DMS153 treated with DMSO at 0.1 percent for 48 hours (cell line): ENCODE measurements around the gene DDB1.

ENCODE experiments used
- DNase-seq: peaks from one replicate; lab custom pipeline; 2025; ENCODE audit not compliant: unreplicated experiment; lab: John Stamatoyannopoulos, UW

The DDB1 gene

DNA sequence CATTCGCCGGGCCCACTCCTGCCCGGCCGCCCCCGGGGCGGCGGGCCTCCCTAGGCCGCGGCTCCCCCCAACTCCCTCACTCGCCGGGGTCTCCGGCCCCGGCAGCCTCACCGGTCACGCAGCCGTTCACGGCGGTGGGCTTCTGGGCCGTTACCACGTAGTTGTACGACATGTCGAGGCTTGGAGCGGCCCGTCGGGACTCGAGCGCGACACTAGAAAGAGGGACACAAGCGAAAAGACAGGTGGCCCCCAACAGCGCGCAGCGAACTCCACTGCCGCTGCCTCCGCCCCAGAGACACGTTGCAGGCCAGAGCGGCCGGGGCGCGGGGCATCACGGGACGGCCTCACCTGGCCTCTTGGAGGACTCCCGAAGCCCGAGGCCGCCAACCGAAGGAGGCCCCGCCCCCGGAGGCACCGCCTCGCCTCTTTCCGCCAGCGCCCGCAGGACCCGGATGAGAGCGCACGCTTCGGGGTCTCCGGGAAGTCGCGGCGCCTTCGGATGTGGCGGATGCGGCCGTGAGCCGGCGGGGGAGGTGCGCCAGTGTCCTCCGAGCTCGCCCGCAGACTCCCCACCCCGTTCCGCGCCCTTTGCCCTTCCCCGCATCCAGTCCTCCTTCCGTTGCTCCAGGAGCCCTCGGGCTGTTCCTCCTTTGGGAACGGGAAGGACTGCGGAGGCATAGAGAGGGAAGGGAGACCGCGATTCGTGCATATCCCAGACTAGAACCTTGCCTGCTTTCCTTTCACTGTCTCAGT is at the start of gene DDB1, which contains the start of gene TKFC:
TSS of gene DDB1 (minus strand) at position 309 of the 753 bp plus-strand sequence. CDS start at position 172, 137 bp downstream.
TSS of gene TKFC (plus strand) at position 432 of the 753 bp plus-strand sequence. CDS start 1,501 bp downstream, outside the sequence.
- peak; percentile 84 for DNase-seq

DNA sequence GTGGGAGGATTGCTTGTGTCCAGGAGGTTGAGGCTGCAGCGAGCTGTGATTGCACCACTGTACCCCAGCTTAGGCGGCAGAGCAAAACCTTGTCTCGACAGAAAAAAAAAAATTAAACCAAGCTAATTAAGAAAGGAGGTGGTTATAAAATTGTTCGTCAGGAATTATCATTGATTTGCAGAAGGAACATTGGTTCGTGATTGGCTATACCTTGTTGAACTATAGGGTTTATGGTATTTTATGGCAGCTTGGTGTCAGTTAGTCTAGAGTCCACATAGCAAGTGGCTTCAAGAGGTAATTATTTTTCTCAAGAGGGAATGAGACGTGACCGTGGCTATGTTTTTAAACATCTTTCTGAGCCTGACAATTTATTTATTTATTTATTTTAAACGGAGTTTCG is 48.0 kb upstream of the DDB1 start:
- DNase-seq, result no peak

DNA sequence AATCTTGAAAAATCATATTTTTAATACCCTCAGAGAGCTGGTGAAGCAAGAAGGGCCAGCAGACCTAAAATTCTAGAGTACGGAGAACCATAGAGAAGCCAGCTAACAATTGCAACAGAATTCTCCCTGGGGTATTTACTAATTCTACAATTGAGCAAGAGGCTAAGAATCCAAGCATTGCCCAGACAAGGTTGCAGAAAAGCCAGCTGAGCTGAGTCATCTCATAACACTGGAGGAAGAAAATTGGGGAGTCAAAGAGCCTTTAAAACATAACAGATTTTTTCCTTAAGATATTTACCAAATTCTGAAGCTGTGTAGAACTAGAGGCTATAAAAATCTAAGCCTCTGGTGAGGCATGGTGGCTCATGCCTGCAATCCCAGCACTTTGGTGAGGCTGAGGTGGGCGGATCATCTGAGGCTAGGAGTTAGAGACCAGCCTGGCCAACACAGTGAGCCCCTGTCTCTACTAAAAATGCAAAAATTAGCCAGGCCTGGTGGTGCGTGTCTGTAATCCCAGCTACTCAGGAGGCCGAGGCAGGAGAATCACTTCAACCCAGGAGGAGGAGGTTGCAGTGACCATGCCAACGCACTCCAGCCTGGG is 45.9 kb upstream of the DDB1 start:
- DNase-seq, result no peak

DNA sequence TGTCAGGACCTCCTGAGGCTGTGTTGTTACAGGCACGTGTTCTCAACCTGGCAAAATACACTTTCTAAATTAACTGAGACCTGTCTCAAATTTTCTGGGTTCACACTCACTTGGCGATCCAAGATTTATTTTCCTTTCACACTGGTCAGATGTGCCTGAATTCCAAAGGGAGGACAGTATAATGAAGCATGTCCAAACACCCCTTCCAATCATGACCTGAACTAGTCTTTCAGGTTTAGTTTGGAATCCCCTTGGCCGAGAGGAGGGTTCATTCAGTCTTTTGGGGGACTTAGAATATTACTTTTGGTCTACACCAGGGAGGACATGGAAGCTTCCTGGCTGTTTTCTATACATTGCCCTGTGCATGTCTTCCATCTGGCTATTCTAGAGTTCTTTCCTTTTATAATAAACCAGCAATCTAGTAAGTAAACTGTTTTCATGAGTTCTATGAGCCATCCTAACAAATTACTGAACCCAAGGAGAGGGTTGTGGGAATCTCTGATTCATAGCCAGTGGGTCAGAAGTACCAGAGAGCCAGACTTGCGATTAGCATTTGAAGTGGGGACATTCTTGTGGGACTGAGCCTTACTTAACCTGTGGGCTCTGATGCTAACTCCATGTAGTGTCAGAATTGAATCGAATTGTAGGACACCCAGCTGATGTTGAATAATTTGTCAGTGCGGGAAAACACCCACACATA is 44.7 kb upstream of the DDB1 start:
- no peak for DNase-seq

DNA sequence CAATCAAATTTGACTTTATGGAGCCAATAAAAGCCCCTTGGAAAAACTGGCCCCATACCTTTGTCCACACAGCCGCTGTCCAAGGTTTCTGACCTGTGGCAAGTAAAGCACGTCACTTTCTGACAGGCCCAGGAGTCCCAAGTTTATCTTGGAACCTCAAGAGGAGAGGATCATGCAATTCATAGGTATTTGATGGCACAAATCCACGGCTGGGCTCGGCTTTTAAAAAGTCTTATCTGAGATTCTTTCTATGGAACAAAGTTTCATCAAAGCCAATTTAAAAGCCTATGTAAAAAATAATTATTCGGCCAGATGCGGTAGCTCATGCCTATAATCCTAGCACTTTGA is 42.8 kb upstream of the DDB1 start:
- DNase-seq, result no peak

DNA sequence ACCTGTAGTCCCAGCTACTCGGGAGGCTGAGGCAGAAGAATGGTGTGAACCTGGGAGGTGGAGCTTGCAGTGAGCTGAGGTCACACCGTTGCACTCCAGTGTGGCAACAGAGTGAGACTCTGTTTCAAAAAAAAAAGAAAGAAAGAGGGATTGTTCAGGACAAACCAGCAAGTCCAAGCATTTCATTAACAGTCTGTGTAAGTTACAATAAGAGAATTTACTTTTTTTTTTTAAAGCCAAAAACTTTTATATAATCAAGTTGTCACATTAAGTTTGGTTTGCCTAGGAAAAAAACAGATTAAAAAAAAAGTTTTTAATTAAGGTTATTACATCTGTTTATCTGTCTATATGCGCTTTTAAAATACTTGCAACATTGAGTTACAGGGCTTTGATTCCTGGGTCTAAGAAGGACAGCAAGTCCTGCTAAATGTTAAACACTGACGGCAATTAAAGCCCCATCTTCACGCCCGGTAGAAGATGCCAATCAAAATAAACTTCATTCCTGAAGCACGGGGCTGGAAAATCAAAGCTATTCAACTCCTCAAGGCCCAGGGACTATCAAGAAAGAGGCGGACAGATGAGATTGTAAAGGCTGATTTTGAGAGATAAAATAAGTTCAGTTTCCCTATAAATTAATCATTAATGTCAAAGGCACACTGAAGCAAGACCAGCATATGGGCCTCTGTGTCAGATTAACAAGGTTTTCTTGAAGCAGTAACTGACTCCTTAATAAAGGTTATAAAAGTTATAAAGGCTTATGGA is 39.9 kb upstream of the DDB1 start:
- DNase-seq, result no peak

DNA sequence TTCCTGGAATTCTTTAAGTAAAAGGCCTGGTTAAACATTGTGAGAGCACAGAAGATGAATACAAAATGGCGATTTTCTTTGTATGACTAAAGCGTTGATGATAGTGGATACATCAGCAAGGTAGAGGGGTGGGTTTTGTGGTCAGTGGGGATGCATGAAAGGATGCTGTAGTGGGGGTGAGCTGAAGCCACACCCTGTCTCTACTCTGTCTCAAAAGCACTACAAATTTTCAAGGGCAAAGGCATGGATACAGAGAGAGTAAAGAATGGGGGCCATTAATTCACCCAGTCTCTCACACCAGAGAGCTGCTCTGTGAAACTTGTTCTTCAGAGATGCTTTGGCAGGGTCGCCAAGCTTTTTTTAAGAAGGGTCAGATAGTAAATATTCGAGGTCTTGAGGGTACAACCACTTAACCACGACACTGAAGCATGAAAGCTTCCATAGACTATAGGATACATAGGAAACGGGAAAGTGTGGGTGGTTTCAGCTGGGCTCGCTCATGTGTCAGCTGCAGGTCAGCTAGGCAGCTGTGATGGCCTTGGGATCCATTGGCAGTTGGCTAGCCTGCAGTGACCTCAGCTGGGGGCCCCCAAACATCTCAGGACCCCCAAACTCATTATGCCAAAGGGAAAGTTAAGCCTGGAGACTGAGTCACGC is 37.6 kb upstream of the DDB1 start:
- no peak for DNase-seq

DNA sequence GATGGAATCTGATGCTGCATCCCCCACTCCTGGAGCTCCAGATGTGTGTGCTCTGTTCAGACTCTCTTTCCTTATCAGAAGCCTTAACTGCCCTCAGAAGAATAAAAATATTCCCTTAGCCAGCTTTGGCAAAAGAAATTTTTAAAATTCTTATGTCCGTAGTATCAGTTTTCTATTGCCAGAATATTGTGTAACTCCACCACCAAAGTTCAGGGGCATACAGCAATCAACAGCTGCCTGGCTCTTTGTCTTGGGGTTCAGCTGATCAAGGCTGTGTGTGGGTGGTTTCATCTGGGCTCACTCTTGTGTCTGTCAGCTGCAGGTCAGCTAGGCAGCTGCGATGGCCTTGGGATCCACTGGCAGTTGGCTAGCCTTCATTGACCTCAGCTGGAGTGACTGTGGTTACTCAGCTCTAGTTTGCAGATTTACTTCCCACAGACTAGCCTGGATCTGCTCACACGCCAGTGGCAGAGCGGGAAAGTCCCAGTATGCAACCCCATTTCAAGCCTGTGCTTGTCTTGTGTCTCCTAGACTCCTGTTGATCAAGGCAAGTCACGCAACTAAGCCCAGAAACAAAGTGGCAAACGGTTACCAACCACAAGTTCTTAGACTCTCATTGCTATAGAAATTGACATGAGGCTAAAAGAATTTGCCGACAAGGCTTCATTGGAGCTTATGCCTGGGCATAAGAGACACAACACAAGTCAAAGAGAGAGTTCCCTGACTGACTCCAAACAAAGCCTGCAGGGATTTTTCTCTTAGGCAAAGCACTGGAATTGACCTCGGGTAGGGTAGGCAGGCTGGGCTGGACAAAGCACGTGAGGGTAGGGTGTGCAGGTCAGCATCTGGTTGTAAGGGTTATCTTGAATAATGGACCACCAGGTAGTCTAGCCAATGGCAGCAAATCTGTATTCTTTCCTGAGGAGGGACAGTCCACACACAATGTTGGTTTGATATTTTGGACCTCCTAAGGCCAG is 36.8 kb upstream of the DDB1 start:
- no peak for DNase-seq

DNA sequence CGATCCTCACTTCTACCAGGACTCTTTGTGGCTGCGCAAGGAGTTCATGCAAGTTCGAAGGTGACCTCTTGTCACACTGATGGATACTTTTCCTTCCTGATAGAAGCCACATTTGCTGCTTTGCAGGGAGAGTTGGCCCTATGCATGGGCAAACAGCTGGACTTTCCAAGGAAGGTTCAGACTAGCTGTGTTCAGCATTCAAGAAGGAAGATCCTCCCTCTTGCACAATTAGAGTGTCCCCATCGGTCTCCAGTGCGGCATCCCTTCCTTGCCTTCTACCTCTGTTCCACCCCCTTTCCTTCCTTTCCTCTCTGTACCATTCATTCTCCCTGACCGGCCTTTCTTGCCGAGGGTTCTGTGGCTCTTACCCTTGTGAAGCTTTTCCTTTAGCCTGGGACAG is 35.7 kb upstream of the DDB1 start:
- no peak for DNase-seq

DNA sequence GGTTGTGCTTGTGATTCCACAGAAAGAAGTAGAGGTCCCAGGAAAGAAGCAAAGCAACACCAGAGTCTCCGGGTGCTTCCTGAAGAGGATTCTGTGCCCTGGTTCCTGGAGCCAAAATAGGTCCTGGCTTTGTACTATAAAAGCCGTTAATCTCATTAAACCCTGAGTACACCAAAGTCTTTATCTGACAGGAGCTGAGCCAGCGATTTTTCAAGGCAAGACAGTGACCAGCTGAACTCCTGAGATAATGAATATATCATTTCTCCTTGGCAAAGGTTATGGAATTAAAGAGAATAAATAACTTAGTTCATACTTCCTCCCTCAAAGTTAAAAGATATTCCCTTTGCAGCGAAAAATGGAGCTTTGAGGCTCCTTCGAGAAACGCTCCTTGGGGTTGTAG is 34.5 kb upstream of the DDB1 start:
- DNase-seq, result no peak

DNA sequence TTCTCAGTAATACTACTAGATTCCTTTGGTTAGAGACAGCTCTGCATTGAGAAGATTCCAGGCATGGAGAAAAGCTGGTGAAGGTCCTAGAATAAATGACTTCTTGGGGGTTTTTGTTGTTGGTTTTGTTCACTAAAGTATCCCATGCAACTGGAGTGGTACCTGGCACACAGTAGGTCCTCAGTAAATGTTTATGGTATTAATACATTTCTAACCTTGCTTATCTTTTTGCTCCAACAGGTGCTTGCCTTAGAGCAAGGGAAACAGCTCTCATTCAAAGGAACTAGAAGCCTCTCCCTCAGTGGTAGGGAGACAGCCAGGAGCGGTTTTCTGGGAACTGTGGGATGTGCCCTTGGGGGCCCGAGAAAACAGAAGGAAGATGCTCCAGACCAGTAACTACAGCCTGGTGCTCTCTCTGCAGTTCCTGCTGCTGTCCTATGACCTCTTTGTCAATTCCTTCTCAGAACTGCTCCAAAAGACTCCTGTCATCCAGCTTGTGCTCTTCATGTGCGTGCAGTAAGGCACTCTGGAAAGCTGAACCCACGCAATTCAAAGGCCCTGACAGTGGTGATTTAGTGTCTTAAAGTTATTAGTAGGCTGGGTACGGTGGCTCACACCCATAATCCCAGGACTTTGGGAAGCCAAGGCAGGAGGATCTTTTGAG is 31.2 kb upstream of the DDB1 start:
- no peak for DNase-seq

DNA sequence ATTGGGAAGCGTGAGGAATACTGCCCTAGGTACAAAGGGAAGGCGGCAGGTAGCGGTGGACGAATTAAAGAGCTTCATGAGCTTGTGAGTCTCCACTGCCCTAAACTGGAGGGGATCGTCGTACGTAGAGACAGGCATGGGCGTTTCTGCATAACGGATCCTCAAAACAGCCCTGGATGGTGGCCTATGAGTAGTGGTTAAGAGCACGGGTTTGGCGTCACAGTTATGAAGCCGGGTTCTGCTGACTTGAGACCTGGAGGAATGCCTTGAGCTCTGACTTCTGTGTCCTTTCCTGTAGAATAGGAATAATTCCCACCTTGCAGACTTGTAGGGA is 29.6 kb upstream of the DDB1 start:
- no peak for DNase-seq

DNA sequence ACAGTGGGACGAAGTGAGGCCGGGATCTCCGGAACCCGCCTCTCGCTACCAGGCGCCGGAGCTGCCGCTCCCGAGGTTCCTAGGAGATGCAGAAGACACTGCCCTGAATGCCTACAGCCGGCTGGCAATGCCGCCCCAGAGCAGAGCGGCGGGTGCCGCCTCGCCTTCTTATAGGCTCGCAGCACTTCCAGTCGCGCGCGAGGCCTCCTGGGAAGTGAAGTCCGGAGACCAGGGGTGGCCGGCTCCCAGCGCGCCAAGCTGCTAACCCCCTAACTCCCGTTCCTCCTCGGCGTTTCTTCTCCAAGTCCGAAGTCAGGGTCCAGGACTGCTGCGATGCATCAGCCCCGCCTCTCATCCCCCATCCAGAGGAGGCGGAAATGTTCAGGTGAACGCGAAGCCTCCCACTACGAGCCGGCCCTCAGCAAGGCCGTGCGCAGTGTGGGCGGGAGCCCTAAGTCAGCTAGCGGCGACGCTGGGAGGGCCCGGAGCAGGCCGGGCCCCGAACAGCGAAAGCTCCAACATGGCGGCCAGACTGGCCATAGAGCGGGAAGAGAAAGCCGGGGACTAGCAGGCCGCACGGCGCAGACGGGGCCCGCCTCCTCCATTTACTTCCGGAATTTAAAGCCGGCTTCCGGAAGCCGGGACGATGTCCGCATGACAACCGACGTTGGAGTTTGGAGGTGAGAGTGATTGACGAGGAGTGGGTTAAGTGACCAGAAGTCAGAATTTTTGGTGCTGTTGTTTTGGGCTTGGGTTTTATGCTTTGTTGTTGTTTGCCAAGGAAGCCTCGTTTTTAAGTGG is 29.0 kb upstream of the DDB1 start, which contains the start of the genes CYB561A3 and TMEM138:
TSS of gene CYB561A3 (minus strand) at position 142 of the 801 bp plus-strand sequence. CDS start 5,169 bp downstream, outside the sequence.
TSS of gene TMEM138 (plus strand) at position 634 of the 801 bp plus-strand sequence. CDS start 2,017 bp downstream, outside the sequence.
- DNase-seq, result peak; percentile 91

DNA sequence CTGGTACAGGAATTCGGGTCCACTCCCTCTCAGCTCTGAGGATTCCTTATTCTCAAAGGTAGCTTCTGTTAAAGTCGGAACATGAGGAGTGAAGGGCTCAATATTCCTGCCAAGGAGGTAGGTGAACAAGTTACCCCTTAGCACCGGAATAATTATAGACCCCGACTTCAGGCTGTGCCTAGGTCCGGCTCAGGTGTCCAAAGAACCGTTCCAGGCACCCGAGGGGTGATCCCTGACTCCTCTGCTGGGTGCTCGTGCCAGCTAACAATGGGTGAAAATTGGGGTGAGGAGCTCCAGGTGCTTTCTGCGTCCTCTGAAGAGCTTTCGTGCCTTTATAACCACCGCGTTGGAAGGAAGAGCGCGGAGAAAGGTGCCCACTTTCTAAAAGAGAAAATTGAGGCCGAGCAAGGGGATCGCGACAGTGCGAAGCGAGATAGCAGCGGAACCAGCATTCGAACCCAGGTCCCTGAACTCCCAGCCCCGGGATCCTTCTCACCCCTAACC is 28.4 kb upstream of the DDB1 start:
- DNase-seq, result no peak

DNA sequence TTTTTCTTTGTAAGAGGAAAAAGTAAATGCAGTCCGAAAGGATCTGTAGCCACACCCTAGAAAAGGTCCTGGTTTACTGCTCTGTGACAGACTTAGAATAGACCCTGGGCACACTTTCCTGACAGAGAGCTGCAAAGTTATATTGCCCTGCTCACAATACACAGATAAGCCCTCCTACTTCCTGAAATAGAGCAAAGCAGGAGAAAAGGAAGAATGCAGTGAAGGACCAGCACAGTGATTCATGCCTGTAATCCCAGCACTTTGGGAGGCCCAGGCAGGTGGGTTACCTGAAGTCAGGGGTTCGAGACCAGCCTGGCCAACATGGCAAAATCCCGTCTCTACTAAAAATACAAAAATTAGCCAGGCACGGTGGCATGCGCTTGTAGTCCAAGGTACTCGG is 26.6 kb upstream of the DDB1 start:
- no peak for DNase-seq

DNA sequence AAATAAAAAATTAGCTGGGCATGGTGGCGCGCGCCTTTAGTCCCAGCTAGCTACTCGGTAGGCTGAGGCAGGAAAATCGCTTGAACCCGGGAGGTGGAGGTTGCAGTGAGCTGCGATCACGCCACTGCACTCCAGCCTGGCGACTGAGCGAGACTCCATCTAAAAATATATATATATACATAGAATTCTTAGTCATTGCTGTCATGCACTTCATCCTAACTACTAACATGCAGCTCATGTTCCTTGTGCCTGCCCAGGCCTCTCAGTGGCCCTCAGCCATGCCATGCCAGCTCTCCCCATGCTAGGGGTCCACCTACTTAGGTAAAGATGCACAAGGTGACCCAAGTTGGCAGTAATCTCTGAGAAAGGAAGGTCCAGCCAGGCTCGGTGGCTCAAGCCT is 25.7 kb upstream of the DDB1 start:
- no peak for DNase-seq

DNA sequence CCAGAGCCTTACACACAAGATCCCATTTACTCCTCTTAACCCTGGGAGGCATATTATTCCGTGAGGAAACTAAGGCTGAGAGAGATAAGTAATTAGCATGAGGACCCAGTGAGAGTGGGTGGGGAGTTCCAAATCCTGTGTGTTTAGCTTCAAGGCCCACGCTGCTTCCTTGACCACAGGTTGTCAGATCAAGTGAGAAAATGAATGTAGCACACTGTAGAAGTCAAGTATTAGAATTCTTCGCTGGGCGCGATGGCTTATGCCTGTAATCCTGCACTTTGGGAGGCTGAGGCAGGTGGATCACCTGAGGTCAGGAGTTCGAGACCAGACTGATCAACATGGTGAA is 25.0 kb upstream of the DDB1 start:
- DNase-seq, result no peak

DNA sequence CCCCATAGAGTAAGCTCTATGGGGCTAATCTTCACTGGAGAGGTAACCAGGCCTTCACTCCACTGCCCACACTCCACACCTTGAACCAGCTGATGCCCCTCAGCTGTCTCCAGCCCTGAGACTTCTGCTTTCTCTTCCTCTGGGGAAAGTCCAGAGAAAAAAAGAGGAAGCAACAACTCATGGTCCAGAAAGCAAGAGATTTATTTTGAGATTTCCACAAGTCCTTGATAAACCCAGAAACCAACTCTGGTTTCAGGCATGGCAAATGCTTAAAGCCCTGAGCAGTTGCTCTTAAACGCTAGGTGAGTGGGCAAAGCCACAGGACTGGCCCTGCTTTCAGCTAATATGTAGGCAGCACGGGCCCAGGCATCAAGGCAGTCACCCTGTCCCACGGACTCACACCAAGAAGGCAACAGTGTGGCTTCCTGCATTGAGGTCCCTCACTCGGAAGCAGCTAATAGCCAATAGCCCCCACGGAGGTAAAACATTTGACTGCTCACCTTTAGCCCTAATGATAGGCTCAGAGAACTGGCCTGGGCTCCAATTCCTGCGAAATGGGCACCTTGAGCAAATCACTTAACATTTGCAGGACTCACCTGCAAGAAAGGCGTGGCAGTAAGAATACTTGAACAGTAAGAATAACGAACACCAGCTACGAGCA is 24.5 kb upstream of the DDB1 start:
- no peak for DNase-seq
